ENCODE measurements around the gene VENTX. TPM values are rescaled to one million over a fixed set of nuclear protein-coding genes. Genes with fewer than 3 reads are reported as not detected.
"Not testable (repeated sequence)": the region's sequence is repeated elsewhere in the genome, so short reads cannot be mapped to it uniquely, and the experiment has no call there.

VENTX gene
- total RNA-seq, 1 donor from 2014 or later = 0.23 TPM

DNA sequence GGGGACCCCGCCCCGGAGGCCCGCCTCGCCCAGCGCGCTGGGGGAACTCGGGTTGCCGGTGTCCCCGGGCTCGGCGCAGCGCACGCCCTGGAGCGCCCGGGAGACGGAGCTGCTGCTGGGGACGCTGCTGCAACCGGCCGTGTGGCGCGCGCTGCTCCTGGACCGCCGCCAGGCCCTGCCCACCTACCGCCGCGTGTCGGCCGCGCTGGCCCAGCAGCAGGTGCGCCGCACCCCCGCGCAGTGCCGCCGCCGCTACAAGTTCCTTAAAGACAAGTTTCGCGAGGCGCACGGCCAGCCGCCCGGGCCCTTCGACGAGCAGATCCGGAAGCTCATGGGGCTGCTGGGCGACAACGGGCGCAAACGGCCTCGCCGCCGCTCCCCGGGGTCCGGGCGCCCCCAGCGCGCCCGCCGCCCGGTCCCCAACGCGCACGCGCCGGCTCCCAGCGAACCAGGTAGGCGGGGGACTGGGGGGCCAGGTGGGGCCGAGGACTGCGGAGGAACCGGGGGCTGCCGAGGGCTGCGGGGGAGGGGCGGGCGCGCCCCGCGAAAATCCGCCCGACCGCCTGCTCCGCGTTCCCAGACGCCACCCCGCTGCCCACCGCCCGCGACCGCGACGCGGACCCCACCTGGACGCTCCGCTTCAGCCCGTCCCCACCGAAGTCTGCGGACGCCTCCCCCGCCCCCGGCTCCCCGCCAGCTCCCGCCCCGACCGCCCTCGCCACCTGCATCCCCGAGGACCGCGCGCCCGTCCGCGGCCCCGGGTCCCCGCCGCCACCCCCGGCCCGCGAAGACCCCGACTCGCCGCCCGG is 7.1 kb upstream of the VENTX start:
- no peak for DNase-seq (ENCODE audit: low spot score)
- H3K27ac Mint-ChIP-seq (ENCODE audit: unreplicated experiment) = no peak overlapping the region
- TF ChIP-seq, protein P1, sequence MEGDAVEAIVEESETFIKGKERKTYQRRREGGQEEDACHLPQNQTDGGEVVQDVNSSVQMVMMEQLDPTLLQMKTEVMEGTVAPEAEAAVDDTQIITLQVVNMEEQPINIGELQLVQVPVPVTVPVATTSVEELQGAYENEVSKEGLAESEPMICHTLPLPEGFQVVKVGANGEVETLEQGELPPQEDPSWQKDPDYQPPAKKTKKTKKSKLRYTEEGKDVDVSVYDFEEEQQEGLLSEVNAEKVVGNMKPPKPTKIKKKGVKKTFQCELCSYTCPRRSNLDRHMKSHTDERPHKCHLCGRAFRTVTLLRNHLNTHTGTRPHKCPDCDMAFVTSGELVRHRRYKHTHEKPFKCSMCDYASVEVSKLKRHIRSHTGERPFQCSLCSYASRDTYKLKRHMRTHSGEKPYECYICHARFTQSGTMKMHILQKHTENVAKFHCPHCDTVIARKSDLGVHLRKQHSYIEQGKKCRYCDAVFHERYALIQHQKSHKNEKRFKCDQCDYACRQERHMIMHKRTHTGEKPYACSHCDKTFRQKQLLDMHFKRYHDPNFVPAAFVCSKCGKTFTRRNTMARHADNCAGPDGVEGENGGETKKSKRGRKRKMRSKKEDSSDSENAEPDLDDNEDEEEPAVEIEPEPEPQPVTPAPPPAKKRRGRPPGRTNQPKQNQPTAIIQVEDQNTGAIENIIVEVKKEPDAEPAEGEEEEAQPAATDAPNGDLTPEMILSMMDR (IDR thresholded peaks at IDR 0.05; ENCODE audit: unreplicated experiment) = no peak
- H3K4me1 Mint-ChIP-seq (ENCODE audit: unreplicated experiment) = peaks cover 5% of the 10 kb centered on the region
- H3K9me3 Mint-ChIP-seq (ENCODE audit: unreplicated experiment) = no peaks in the 10 kb centered on the region
- peaks cover 34% of the 10 kb centered on the region for H3K27me3 Mint-ChIP-seq (ENCODE audit: unreplicated experiment)
- no peak overlapping the region for H3K4me3 Mint-ChIP-seq (ENCODE audit: unreplicated experiment)
- peaks cover 4% of the 10 kb centered on the region for H3K36me3 Mint-ChIP-seq (ENCODE audit: low read depth, unreplicated experiment)

DNA sequence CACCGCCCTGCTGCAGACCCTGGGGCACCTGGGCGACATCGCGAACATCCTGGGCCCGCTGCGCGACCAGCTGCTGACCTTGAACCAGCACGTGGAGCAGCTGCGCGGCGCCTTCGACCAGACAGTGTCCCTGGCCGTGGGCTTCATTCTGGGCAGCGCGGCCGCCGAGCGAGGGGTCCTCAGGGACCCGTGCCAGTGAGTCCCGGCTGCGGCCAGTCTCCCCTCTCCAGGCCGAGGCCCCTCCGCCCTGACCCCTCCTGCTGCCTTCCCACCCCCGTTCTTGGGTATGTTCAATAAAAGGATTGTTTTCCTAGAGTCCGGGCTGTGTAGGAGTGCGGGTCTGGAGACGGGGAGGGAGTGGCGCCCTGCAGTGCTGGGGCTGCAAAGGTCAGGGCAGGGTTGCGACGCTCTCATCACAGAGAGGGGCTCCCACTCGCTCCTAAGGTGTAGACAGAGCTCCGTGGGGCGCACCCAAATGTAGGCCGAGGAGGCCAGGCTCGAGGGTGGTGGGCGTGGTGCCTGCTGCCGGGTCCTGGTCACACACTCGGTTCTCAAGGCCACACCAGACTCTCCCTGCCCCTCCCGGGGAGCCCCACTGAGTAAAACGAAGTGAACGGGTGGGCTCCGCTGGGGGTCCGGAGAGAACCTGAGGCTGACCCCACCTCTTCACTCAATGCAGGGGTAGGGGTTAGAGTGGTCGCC is 6.3 kb upstream of the VENTX start:
- Mint-ChIP-seq H3K4me3 (ENCODE audit: unreplicated experiment) (no peak overlapping the region), H3K27ac (ENCODE audit: unreplicated experiment) (no peak overlapping the region), H3K4me1 (ENCODE audit: unreplicated experiment) (peaks cover 5% of the 10 kb centered on the region), H3K27me3 (ENCODE audit: unreplicated experiment) (peaks cover 30% of the 10 kb centered on the region), H3K36me3 (ENCODE audit: low read depth, unreplicated experiment) (peaks cover 4% of the 10 kb centered on the region), H3K9me3 (ENCODE audit: unreplicated experiment) (no peaks in the 10 kb centered on the region)
- no peak for DNase-seq (ENCODE audit: low spot score)
- TF ChIP-seq, protein P1 (IDR thresholded peaks at IDR 0.05; ENCODE audit: unreplicated experiment) = no peak

DNA sequence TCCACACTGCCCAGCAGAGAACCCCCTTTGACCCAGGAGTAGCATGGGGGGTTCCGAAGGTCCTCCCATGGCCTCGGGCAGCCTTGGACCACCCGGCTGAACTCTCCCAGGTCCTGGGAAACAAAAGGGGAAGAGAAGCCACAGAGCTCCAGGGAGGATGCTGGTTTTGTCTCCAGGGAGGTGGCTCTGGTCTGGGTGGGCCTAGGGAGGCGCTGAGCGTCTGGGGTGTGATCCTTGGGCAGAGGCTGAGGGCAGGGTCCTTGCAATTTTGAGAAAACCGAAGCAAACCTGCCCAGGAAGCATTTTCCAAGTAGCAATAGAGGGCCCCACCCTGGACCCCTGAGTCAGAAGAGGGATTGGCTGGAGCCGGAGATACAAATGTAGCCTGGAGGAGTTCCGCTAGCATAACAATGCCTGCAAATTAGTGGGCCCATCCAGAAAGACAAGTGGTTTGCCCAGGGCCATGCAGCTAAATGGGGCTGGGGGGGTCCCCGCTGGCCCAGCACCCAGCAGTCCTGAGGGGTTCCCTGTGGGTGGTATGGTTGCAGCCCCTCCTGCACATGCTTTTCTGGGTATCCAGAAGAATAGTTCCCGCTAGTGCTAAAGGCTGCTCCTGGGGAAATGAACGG is 5.6 kb upstream of the VENTX start:
- Mint-ChIP-seq H3K36me3 (ENCODE audit: low read depth, unreplicated experiment) (peaks cover 4% of the 10 kb centered on the region), H3K4me1 (ENCODE audit: unreplicated experiment) (peaks cover 5% of the 10 kb centered on the region), H3K9me3 (ENCODE audit: unreplicated experiment) (no peaks in the 10 kb centered on the region), H3K27ac (ENCODE audit: unreplicated experiment) (no peak overlapping the region), H3K27me3 (ENCODE audit: unreplicated experiment) (peaks cover 27% of the 10 kb centered on the region), H3K4me3 (ENCODE audit: unreplicated experiment) (no peak overlapping the region)
- TF ChIP-seq, protein P1 (IDR thresholded peaks at IDR 0.05; ENCODE audit: unreplicated experiment) = no peak
- DNase-seq (ENCODE audit: low spot score) = no peak

DNA sequence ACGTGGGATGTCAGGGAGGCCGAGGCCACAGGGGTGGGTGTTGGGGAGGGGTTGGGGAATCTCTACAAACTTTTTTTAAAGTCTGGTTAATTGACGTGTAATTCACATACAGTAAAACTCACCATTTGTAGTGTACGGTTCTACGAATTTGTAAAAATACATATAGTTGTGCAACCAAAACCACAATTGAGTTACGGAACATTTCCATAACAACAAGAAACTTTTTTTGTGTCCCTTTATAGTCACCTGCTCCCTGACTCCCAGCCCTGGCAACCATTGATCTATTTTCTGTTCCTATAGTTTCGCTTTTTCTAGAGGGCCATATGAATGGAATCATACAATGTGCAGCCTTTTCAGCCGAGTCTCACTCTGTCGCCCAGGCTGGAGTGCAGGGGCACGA is 2.9 kb upstream of the VENTX start:
- peaks cover 22% of the 10 kb centered on the region for H3K27me3 Mint-ChIP-seq (ENCODE audit: unreplicated experiment)
- H3K36me3 Mint-ChIP-seq (ENCODE audit: low read depth, unreplicated experiment); H3K9me3 Mint-ChIP-seq (ENCODE audit: unreplicated experiment); H3K4me3 Mint-ChIP-seq (ENCODE audit: unreplicated experiment); DNase-seq (ENCODE audit: low spot score); H3K27ac Mint-ChIP-seq (ENCODE audit: unreplicated experiment); H3K4me1 Mint-ChIP-seq (ENCODE audit: unreplicated experiment): not testable (repeated sequence)

DNA sequence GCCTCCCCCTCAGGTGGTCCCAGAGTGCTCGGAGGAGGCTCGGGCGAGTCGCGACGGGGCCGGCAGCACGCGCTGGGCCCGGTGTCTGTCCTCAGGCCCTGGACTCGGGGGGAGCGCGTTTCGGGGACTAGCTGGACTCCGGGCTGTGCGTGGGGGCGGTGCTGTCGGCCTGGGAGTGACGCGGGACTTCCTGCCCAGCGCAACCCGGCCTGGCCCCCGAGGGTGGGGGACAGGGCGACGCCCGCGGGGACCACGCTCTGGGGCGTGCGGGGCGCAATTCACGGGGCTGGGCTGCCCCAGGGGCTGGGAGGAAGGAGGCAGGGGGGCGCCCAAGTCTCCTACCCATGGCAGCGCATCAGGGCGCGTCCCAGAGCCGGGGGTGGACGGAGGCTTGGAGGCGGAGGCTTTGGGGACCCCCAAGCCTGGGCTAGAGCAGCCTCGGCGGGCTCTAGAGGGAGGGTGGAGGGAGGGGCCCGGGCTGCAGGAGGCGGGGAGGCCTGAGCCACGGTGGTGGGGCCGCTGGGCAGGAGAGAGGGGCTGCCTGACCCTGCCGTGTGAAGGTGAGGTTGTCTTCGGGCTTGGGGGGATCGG is 2.3 kb upstream of the VENTX start:
- Mint-ChIP-seq H3K27me3 (ENCODE audit: unreplicated experiment) (peaks cover 22% of the 10 kb centered on the region), H3K4me3 (ENCODE audit: unreplicated experiment) (no peak overlapping the region), H3K4me1 (ENCODE audit: unreplicated experiment) (no peaks in the 10 kb centered on the region), H3K9me3 (ENCODE audit: unreplicated experiment) (no peaks in the 10 kb centered on the region), H3K27ac (ENCODE audit: unreplicated experiment) (no peak overlapping the region), H3K36me3 (ENCODE audit: low read depth, unreplicated experiment) (peaks cover 3% of the 10 kb centered on the region)
- TF ChIP-seq, protein P1 (IDR thresholded peaks at IDR 0.05; ENCODE audit: unreplicated experiment) = no peak
- DNase-seq (ENCODE audit: low spot score) = no peak

Measured in endothelial cell (in vitro differentiated cells).